ENCODE data around the gene CRYBA4.
A peak's percentile ranks its signal among the peaks of the same experiment; 100 is the strongest.

Gene CRYBA4

DNA sequence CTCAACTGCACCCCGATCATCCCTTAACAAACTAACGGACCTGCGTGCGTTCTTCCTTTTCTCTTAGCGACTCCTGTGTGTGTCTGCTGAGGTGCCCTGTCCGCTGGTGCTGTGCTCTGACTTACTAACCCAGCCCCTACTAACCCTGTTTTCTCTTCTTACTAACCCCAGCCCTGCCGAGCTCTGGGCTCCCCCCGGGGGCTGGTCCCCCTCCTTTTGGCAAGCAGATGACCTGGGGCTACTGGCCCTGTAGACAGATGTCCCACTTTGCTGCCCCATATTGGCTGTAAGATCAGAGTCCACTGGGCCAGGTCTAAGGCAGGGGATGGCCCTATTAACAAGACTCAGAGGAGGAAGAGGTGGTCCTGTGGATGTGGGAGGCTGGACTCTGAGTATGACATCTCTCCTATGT lies 50.3 kb downstream of the CRYBA4 start:
- Histone ChIP-seq H3K9ac (no peak overlapping the region), H2AFZ (ENCODE audit: low read depth) (no peak overlapping the region; the same call in 1 of the 2 replicates)

GRCh38 chr22:26672590-26673468 lies 51.1 kb downstream of the CRYBA4 start:
- peak overlapping the region; percentile 85 for H3K4me2 ChIP-seq
- peak overlapping the region; percentile 1; the same call in 1 of the 2 replicates for H2AFZ ChIP-seq (ENCODE audit: low read depth)
- peaks cover 7% of the 10 kb centered on the region; the same call in 1 of the 2 replicates for H3K79me2 ChIP-seq (ENCODE audit: insufficient read depth, low read depth)
- H3K27me3 ChIP-seq (ENCODE audit: insufficient read depth, low read depth): no peaks in the 10 kb centered on the region
- peak overlapping the region; percentile 35 for H3K4me3 ChIP-seq (IDR thresholded peaks at IDR 0.05; ENCODE audit: insufficient read depth, low read depth, low read length)
- H3K36me3 ChIP-seq (ENCODE audit: insufficient read depth): no peaks in the 10 kb centered on the region
- H3K4me1 ChIP-seq (ENCODE audit: low read depth, poor library complexity, severe bottlenecking): peaks cover 55% of the 10 kb centered on the region
- peak overlapping the region; percentile 50 for H3K9ac ChIP-seq
- H4K20me1 ChIP-seq (ENCODE audit: insufficient read depth): no peaks in the 10 kb centered on the region
- peak overlapping the region; percentile 75 for H3K27ac ChIP-seq
- TF ChIP-seq CTCF (conservative IDR thresholded peaks at IDR 0.05; ENCODE audit: low read depth, low read length): peak; percentile 66

More for the DNA sequence above, 50.3 kb downstream of the CRYBA4 start:
- peaks cover 60% of the 10 kb centered on the region for H3K4me1 ChIP-seq (ENCODE audit: low read depth, poor library complexity, severe bottlenecking)
- H4K20me1 ChIP-seq (ENCODE audit: insufficient read depth): no peaks in the 10 kb centered on the region
- H3K79me2 ChIP-seq (ENCODE audit: insufficient read depth, low read depth): peaks cover 7% of the 10 kb centered on the region; the same call in 1 of the 2 replicates
- TF ChIP-seq CTCF (conservative IDR thresholded peaks at IDR 0.05; ENCODE audit: low read depth, low read length): no peak
- H3K27ac ChIP-seq: peak overlapping the region; percentile 75
- H3K4me2 ChIP-seq: peak overlapping the region; percentile 52
- no peak overlapping the region for H3K4me3 ChIP-seq (IDR thresholded peaks at IDR 0.05; ENCODE audit: insufficient read depth, low read depth, low read length)
- no peaks in the 10 kb centered on the region for H3K36me3 ChIP-seq (ENCODE audit: insufficient read depth)
- no peaks in the 10 kb centered on the region for H3K27me3 ChIP-seq (ENCODE audit: insufficient read depth, low read depth)

- Histone ChIP-seq H3K4me3 (IDR thresholded peaks at IDR 0.05; ENCODE audit: insufficient read depth, low read depth, low read length) (peak overlapping the region; percentile 35), H3K9ac (peak overlapping the region; percentile 50), H3K27ac (peak overlapping the region; percentile 75), H2AFZ (ENCODE audit: low read depth) (peak overlapping the region; percentile 1; the same call in 1 of the 2 replicates), H3K4me1 (ENCODE audit: low read depth, poor library complexity, severe bottlenecking) (peaks cover 48% of the 10 kb centered on the region), H3K79me2 (ENCODE audit: insufficient read depth, low read depth) (peaks cover 7% of the 10 kb centered on the region; the same call in 1 of the 2 replicates), H3K4me2 (peak overlapping the region; percentile 85), H3K27me3 (ENCODE audit: insufficient read depth, low read depth) (no peaks in the 10 kb centered on the region), H3K36me3 (ENCODE audit: insufficient read depth) (no peaks in the 10 kb centered on the region), H4K20me1 (ENCODE audit: insufficient read depth) (no peaks in the 10 kb centered on the region)
- no peak; the same call in 1 of the 2 replicates for TF ChIP-seq CTCF (conservative IDR thresholded peaks at IDR 0.05; ENCODE audit: low read depth, low read length)
Observed at GRCh38 chr22:26673486-26673885, 51.7 kb downstream of the CRYBA4 start.

- no peak overlapping the region for H2AFZ ChIP-seq (ENCODE audit: low read depth)
- H4K20me1 ChIP-seq (ENCODE audit: insufficient read depth): no peaks in the 10 kb centered on the region
- no peak overlapping the region for H3K9ac ChIP-seq
- no peaks in the 10 kb centered on the region for H3K27me3 ChIP-seq (ENCODE audit: insufficient read depth, low read depth)
- H3K4me2 ChIP-seq: peak overlapping the region; percentile 85; the same call in 1 of the 2 replicates
- no peak for TF ChIP-seq CTCF (conservative IDR thresholded peaks at IDR 0.05; ENCODE audit: low read depth, low read length)
- no peak overlapping the region for H3K27ac ChIP-seq
- no peaks in the 10 kb centered on the region for H3K36me3 ChIP-seq (ENCODE audit: insufficient read depth)
- H3K4me1 ChIP-seq (ENCODE audit: low read depth, poor library complexity, severe bottlenecking): peaks cover 38% of the 10 kb centered on the region
- H3K4me3 ChIP-seq (IDR thresholded peaks at IDR 0.05; ENCODE audit: insufficient read depth, low read depth, low read length): no peak overlapping the region
- peaks cover 7% of the 10 kb centered on the region; the same call in 1 of the 2 replicates for H3K79me2 ChIP-seq (ENCODE audit: insufficient read depth, low read depth)
Observed at GRCh38 chr22:26674211-26675190, 52.7 kb downstream of the CRYBA4 start.
